GM23338 (cell line): Measurements from ENCODE around the gene NGF. TPM values are rescaled to one million over a fixed set of nuclear protein-coding genes. Genes with fewer than 3 reads are reported as not detected.

ENCODE experiments used
- ATAC-seq: fragments of 200-7000 bp; cut with Tn5 transposase; 3 replicates; pipeline ENCODE4 v1.9.1; 2020
- DNase-seq: peaks from one replicate; pipeline ENCODE4 v3.0.0-alpha.2; 2015; ENCODE audit warnings: low spot score
- H2AFZ ChIP-seq: fragments of 200-600 bp; sonication (generic); 2 replicates; pipeline ENCODE4 v1.8.0; 2016; ENCODE audit warnings: antibody characterized with exemption, mild to moderate bottlenecking, moderate library complexity
- H3F3A ChIP-seq: fragments of 200-600 bp; sonication (generic); replicated peaks from 2 replicates; pipeline ENCODE4 v1.8.0; 2017; ENCODE audit warnings: antibody characterized with exemption, mixed run types, low read depth
- H3K27ac ChIP-seq: fragments of 200-600 bp; sonication (generic); 2 replicates; pipeline ENCODE4 v1.6.1; 2016; ENCODE audit warnings: low read depth
- H3K27me3 ChIP-seq: fragments of 200-600 bp; sonication (generic); 2 replicates; pipeline ENCODE4 v1.8.0; 2016; ENCODE audit warnings: mild to moderate bottlenecking, mixed run types, moderate library complexity; ENCODE audit not compliant: insufficient read depth
- H3K36me3 ChIP-seq: fragments of 200-600 bp; sonication (generic); 2 replicates; pipeline ENCODE4 v1.8.0; 2016; ENCODE audit warnings: mild to moderate bottlenecking; ENCODE audit not compliant: insufficient read depth
- H3K4me1 ChIP-seq: fragments of 200-600 bp; sonication (generic); 2 replicates; pipeline ENCODE4 v1.8.0; 2016; ENCODE audit warnings: mild to moderate bottlenecking, moderate library complexity; ENCODE audit not compliant: insufficient read depth
- H3K4me2 ChIP-seq: fragments of 200-600 bp; sonication (generic); 2 replicates; pipeline ENCODE4 v1.7.1; 2017; ENCODE audit warnings: mixed run types
- H3K4me3 ChIP-seq: fragments of 200-600 bp; sonication (generic); 2 replicates; pipeline ENCODE4 v1.6.1; 2016; ENCODE audit warnings: mixed run types
- H3K79me2 ChIP-seq: fragments of 200-600 bp; sonication (generic); replicated peaks from 2 replicates; pipeline ENCODE4 v1.8.0; 2017; ENCODE audit warnings: mild to moderate bottlenecking; ENCODE audit not compliant: insufficient read depth
- H3K9me2 ChIP-seq: fragments of 200-600 bp; sonication (generic); 2 replicates; pipeline ENCODE4 v1.8.0; 2017; ENCODE audit not compliant: insufficient read depth
- H4K20me1 ChIP-seq: fragments of 200-600 bp; sonication (generic); replicated peaks from 2 replicates; pipeline ENCODE4 v1.8.0; 2017; ENCODE audit warnings: mild to moderate bottlenecking; ENCODE audit not compliant: insufficient read depth
- H3K27ac Mint-ChIP-seq: 2 replicates; pipeline ENCODE4 v1.8.0; 2020; ENCODE audit warnings: inconsistent platforms, mild to moderate bottlenecking, moderate library complexity, mixed read lengths
- H3K27me3 Mint-ChIP-seq: 3 replicates; pipeline ENCODE4 v1.8.0; 2022; ENCODE audit warnings: low read depth, mild to moderate bottlenecking, moderate library complexity, mixed read lengths, inconsistent platforms; ENCODE audit not compliant: insufficient read depth, poor library complexity
- H3K36me3 Mint-ChIP-seq: 3 replicates; pipeline ENCODE4 v1.8.0; 2021; ENCODE audit warnings: low read depth, mild to moderate bottlenecking, inconsistent platforms, moderate library complexity, mixed read lengths
- H3K4me1 Mint-ChIP-seq: 3 replicates; pipeline ENCODE4 v1.8.0; 2020; ENCODE audit warnings: mild to moderate bottlenecking, inconsistent platforms, mixed read lengths
- H3K4me3 Mint-ChIP-seq: 3 replicates; pipeline ENCODE4 v1.8.0; 2021; ENCODE audit warnings: moderate library complexity, mild to moderate bottlenecking, inconsistent platforms, mixed read lengths
- H3K9me3 Mint-ChIP-seq: 3 replicates; pipeline ENCODE4 v1.8.0; 2020; ENCODE audit warnings: moderate library complexity, mild to moderate bottlenecking, inconsistent platforms, mixed read lengths
- CREB1 ChIP-seq: fragments of 250-450 bp; sonication (Bioruptor Pico); IDR thresholded peaks from 2 replicates; pipeline ENCODE4 v1.5.0; 2020; ENCODE audit warnings: low read depth, mild to moderate bottlenecking, moderate library complexity
- EZH2 ChIP-seq: fragments of 200-600 bp; sonication (generic); IDR thresholded peaks from one replicate; pipeline ENCODE4 v1.8.0; 2017; ENCODE audit warnings: antibody characterized with exemption, mild to moderate bottlenecking, low read depth; ENCODE audit not compliant: unreplicated experiment
- EZH2phosphoT487 ChIP-seq: fragments of 200-600 bp; sonication (generic); IDR thresholded peaks from one replicate; pipeline ENCODE4 v1.8.1; 2018; ENCODE audit warnings: antibody characterized with exemption; ENCODE audit not compliant: unreplicated experiment
- JUNB ChIP-seq: IDR thresholded peaks from one replicate; pipeline ENCODE4 v1.6.1; 2016; ENCODE audit warnings: antibody characterized with exemption; ENCODE audit not compliant: unreplicated experiment
- NANOG ChIP-seq: IDR thresholded peaks from 2 replicates; pipeline ENCODE4 v1.6.1; 2016; ENCODE audit warnings: antibody characterized with exemption, borderline replicate concordance
- POLR2AphosphoS5 ChIP-seq: IDR thresholded peaks from 2 replicates; pipeline ENCODE4 v1.6.1; 2016; ENCODE audit warnings: antibody characterized with exemption, low read depth
- STAT1 ChIP-seq: IDR thresholded peaks from one replicate; pipeline ENCODE4 v1.6.1; 2016; ENCODE audit warnings: antibody characterized with exemption; ENCODE audit not compliant: unreplicated experiment
- ZNF114 ChIP-seq: fragments of 250-450 bp; sonication (Bioruptor Pico); IDR thresholded peaks from 2 replicates; pipeline ENCODE4 v1.5.0; 2020; ENCODE audit warnings: mild to moderate bottlenecking, moderate library complexity
- ZNF331 ChIP-seq: fragments of 250-450 bp; sonication (Bioruptor Pico); IDR thresholded peaks from 2 replicates; pipeline ENCODE4 v1.5.0; 2020; ENCODE audit warnings: low read depth, mild to moderate bottlenecking, moderate library complexity
- polyA plus RNA-seq: library from polyadenylated mRNA; unstranded; fragments of >200 nt; fragmentation: Nextera tagmentation; extraction: Ambion mirVana; gene quantifications from 2 replicates; pipeline ENCODE4 v1.2.1, GENCODE V29; 2016
- total RNA-seq: library from RNA; depleted of rRNA; stranded (reverse); fragments of >200 nt; shearing (Covaris generic); gene quantifications from 2 replicates; pipeline ENCODE4 v1.2.3, GENCODE V29; 2014
- TF ChIP-seq, protein P1 (sequence below): IDR thresholded peaks from one replicate; pipeline ENCODE4 v1.6.1; 2018; ENCODE audit warnings: antibody characterized with exemption; ENCODE audit not compliant: unreplicated experiment
- TF ChIP-seq, protein P2 (sequence below), 2 experiments: fragments of 200-600 bp in 1 of 2; sonication (generic) in 1 of 2; conservative IDR thresholded peaks; 2 replicates each; pipeline versions ENCODE4 v1.5.1 to v1.6.1; 2016 to 2017; ENCODE audit warnings: antibody characterized with exemption in 2 of 2, low read depth in 2 of 2, mild to moderate bottlenecking in 2 of 2, moderate library complexity in 1 of 2
- TF ChIP-seq, protein P3 (sequence below): fragments of 250-450 bp; sonication (Bioruptor Pico); IDR thresholded peaks from 2 replicates; pipeline ENCODE4 v1.5.0; 2020; ENCODE audit warnings: mild to moderate bottlenecking, moderate library complexity
- TF ChIP-seq, protein P4 (sequence below): IDR thresholded peaks from 2 replicates; pipeline ENCODE4 v1.6.1; 2016; ENCODE audit warnings: antibody characterized with exemption

NGF gene
- total and polyA plus RNA-seq, 2 experiments from 2014 or later: 0.28 to 0.92 TPM

DNA sequence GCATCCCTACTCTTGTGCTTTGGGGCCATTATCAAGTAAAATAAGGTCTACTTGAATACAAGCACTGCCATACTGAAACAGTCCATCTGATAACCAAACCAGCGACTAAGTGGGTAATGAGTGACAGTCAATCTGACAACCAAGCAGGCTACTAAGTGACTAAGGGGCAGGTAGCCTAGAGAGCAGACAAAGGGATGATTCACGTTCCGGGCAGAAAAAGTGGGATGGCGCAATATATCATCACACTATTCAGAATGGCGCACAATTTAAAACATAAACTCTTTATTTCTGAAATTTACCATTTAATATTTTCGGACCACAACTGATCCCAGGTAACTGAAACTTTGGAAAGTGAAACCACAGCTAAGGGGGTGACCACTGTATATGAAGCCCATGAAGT lies 17.7 kb downstream of the NGF start:
- Histone ChIP-seq H3K27me3 (no peaks in the 10 kb centered on the region), H3K4me1 (no peaks in the 10 kb centered on the region), H3K79me2 (no peaks in the 10 kb centered on the region), H3K4me2 (no peak overlapping the region), H3F3A (no peaks in the 10 kb centered on the region), H3K36me3 (no peaks in the 10 kb centered on the region), H3K27ac (no peak overlapping the region), H4K20me1 (no peaks in the 10 kb centered on the region), H3K4me3 (no peak overlapping the region), H3K9me2 (no peaks in the 10 kb centered on the region), H2AFZ (no peak overlapping the region)
- H3K36me3 Mint-ChIP-seq: no peaks in the 10 kb centered on the region
- no peaks in the 10 kb centered on the region for H3K9me3 Mint-ChIP-seq
- no peak overlapping the region for H3K4me3 Mint-ChIP-seq
- H3K27me3 Mint-ChIP-seq: no peaks in the 10 kb centered on the region
- H3K27ac Mint-ChIP-seq: no peak overlapping the region
- peaks cover 1% of the 10 kb centered on the region; the same call in 1 of the 3 replicates for H3K4me1 Mint-ChIP-seq
- DNase-seq (no peak), ATAC-seq (no peak)
- no peak for TF ChIP-seq EZH2
- TF ChIP-seq, protein P1, sequence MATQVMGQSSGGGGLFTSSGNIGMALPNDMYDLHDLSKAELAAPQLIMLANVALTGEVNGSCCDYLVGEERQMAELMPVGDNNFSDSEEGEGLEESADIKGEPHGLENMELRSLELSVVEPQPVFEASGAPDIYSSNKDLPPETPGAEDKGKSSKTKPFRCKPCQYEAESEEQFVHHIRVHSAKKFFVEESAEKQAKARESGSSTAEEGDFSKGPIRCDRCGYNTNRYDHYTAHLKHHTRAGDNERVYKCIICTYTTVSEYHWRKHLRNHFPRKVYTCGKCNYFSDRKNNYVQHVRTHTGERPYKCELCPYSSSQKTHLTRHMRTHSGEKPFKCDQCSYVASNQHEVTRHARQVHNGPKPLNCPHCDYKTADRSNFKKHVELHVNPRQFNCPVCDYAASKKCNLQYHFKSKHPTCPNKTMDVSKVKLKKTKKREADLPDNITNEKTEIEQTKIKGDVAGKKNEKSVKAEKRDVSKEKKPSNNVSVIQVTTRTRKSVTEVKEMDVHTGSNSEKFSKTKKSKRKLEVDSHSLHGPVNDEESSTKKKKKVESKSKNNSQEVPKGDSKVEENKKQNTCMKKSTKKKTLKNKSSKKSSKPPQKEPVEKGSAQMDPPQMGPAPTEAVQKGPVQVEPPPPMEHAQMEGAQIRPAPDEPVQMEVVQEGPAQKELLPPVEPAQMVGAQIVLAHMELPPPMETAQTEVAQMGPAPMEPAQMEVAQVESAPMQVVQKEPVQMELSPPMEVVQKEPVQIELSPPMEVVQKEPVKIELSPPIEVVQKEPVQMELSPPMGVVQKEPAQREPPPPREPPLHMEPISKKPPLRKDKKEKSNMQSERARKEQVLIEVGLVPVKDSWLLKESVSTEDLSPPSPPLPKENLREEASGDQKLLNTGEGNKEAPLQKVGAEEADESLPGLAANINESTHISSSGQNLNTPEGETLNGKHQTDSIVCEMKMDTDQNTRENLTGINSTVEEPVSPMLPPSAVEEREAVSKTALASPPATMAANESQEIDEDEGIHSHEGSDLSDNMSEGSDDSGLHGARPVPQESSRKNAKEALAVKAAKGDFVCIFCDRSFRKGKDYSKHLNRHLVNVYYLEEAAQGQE: no peak
- TF ChIP-seq, protein P2, sequence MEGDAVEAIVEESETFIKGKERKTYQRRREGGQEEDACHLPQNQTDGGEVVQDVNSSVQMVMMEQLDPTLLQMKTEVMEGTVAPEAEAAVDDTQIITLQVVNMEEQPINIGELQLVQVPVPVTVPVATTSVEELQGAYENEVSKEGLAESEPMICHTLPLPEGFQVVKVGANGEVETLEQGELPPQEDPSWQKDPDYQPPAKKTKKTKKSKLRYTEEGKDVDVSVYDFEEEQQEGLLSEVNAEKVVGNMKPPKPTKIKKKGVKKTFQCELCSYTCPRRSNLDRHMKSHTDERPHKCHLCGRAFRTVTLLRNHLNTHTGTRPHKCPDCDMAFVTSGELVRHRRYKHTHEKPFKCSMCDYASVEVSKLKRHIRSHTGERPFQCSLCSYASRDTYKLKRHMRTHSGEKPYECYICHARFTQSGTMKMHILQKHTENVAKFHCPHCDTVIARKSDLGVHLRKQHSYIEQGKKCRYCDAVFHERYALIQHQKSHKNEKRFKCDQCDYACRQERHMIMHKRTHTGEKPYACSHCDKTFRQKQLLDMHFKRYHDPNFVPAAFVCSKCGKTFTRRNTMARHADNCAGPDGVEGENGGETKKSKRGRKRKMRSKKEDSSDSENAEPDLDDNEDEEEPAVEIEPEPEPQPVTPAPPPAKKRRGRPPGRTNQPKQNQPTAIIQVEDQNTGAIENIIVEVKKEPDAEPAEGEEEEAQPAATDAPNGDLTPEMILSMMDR (conservative IDR thresholded peaks at IDR 0.05; ENCODE audit: low read depth in 2 of 2): no peak
- TF ChIP-seq ZNF114 (CRISPR knock-in tag): no peak
- no peak for TF ChIP-seq NANOG
- TF ChIP-seq STAT1: no peak
- no peak for TF ChIP-seq JUNB
- no peak for TF ChIP-seq CREB1 (CRISPR knock-in tag)
- TF ChIP-seq, protein P3, sequence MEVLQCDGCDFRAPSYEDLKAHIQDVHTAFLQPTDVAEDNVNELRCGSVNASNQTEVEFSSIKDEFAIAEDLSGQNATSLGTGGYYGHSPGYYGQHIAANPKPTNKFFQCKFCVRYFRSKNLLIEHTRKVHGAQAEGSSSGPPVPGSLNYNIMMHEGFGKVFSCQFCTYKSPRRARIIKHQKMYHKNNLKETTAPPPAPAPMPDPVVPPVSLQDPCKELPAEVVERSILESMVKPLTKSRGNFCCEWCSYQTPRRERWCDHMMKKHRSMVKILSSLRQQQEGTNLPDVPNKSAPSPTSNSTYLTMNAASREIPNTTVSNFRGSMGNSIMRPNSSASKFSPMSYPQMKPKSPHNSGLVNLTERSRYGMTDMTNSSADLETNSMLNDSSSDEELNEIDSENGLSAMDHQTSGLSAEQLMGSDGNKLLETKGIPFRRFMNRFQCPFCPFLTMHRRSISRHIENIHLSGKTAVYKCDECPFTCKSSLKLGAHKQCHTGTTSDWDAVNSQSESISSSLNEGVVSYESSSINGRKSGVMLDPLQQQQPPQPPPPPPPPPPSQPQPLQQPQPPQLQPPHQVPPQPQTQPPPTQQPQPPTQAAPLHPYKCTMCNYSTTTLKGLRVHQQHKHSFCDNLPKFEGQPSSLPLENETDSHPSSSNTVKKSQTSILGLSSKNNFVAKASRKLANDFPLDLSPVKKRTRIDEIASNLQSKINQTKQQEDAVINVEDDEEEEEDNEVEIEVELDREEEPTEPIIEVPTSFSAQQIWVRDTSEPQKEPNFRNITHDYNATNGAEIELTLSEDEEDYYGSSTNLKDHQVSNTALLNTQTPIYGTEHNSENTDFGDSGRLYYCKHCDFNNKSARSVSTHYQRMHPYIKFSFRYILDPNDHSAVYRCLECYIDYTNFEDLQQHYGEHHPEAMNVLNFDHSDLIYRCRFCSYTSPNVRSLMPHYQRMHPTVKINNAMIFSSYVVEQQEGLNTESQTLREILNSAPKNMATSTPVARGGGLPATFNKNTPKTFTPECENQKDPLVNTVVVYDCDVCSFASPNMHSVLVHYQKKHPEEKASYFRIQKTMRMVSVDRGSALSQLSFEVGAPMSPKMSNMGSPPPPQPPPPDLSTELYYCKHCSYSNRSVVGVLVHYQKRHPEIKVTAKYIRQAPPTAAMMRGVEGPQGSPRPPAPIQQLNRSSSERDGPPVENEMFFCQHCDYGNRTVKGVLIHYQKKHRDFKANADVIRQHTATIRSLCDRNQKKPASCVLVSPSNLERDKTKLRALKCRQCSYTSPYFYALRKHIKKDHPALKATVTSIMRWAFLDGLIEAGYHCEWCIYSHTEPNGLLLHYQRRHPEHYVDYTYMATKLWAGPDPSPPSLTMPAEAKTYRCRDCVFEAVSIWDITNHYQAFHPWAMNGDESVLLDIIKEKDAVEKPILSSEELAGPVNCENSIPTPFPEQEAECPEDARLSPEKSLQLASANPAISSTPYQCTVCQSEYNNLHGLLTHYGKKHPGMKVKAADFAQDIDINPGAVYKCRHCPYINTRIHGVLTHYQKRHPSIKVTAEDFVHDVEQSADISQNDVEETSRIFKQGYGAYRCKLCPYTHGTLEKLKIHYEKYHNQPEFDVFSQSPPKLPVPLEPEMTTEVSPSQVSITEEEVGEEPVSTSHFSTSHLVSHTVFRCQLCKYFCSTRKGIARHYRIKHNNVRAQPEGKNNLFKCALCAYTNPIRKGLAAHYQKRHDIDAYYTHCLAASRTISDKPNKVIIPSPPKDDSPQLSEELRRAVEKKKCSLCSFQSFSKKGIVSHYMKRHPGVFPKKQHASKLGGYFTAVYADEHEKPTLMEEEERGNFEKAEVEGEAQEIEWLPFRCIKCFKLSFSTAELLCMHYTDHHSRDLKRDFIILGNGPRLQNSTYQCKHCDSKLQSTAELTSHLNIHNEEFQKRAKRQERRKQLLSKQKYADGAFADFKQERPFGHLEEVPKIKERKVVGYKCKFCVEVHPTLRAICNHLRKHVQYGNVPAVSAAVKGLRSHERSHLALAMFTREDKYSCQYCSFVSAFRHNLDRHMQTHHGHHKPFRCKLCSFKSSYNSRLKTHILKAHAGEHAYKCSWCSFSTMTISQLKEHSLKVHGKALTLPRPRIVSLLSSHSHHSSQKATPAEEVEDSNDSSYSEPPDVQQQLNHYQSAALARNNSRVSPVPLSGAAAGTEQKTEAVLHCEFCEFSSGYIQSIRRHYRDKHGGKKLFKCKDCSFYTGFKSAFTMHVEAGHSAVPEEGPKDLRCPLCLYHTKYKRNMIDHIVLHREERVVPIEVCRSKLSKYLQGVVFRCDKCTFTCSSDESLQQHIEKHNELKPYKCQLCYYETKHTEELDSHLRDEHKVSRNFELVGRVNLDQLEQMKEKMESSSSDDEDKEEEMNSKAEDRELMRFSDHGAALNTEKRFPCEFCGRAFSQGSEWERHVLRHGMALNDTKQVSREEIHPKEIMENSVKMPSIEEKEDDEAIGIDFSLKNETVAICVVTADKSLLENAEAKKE: no peak
- TF ChIP-seq ZNF331 (CRISPR knock-in tag): no peak
- no peak for TF ChIP-seq EZH2phosphoT487
- TF ChIP-seq POLR2AphosphoS5: no peak
- TF ChIP-seq, protein P4, sequence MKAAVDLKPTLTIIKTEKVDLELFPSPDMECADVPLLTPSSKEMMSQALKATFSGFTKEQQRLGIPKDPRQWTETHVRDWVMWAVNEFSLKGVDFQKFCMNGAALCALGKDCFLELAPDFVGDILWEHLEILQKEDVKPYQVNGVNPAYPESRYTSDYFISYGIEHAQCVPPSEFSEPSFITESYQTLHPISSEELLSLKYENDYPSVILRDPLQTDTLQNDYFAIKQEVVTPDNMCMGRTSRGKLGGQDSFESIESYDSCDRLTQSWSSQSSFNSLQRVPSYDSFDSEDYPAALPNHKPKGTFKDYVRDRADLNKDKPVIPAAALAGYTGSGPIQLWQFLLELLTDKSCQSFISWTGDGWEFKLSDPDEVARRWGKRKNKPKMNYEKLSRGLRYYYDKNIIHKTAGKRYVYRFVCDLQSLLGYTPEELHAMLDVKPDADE: no peak
